DMS 273 treated with DMSO at 0.1 percent for 48 hours (cell line): ENCODE results near the gene PEPD.

Experiments
- DNase-seq: peaks from one replicate; lab custom pipeline; 2025; lab: John Stamatoyannopoulos, UW

The PEPD gene

GRCh38 chr19:33472691-33473652, 48.6 kb downstream of the PEPD start:
- DNase-seq, result no peak

- no peak for DNase-seq
Observed at GRCh38 chr19:33472226-33472625, 49.4 kb downstream of the PEPD start.

DNA sequence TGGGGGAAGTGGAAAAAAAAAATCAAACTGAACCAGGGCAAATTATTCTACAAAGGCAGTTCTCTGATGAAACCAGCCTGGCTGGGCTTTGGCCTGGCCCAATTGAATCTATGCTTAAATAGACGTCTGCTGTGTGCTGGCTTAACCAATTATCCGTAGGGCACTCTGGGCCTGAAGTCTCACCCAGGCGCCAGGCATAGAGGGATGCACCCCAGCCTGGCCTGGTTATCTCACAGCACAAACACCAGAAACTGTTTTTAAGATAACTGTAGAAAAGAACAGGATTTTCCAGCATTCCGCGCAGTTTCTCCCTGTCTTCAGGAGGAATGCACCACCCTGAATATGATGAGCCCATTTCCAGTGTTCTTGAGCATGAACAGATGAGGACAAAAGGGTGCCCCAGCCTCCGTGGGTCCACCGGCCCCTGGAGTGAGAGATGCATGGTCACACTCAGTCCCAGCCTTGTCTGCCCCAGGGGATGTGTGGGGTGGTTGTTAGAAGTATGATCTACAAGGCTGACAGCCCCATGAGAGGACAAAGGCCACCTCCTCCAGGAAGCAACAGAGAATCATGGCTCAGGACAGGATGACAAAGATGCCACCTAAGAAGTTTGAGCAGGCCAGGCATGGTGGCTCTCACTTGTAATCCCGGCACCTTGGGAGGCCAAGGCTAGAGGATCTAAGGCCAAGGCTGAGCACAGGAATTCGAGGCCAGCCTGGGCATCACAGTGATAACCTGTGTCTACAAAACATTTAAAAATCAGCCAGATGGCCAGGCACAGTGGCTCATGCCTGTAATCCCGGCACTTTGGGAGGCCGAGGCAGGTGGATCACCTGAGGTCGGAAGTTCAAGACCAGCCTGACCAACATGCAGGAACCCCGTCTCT, 50.2 kb downstream of the PEPD start:
- no peak for DNase-seq

- DNase-seq, result no peak
Observed at GRCh38 chr19:33470686-33471085, 50.9 kb downstream of the PEPD start.

DNA sequence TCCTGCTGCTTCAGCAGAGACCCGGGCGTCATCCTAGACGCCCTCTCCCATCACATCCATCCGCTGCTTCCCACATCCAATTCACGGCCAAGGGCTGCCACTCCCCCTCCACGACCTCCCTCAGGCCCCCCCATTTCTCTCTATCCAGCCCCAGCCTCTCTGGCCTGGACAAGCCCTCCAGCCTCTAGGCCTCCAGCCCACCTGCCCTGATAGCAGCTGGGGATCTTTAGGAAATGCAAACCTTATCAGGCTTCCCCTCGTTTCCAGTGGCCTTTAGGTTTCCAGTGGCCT, 51.6 kb downstream of the PEPD start:
- no peak for DNase-seq

DNA sequence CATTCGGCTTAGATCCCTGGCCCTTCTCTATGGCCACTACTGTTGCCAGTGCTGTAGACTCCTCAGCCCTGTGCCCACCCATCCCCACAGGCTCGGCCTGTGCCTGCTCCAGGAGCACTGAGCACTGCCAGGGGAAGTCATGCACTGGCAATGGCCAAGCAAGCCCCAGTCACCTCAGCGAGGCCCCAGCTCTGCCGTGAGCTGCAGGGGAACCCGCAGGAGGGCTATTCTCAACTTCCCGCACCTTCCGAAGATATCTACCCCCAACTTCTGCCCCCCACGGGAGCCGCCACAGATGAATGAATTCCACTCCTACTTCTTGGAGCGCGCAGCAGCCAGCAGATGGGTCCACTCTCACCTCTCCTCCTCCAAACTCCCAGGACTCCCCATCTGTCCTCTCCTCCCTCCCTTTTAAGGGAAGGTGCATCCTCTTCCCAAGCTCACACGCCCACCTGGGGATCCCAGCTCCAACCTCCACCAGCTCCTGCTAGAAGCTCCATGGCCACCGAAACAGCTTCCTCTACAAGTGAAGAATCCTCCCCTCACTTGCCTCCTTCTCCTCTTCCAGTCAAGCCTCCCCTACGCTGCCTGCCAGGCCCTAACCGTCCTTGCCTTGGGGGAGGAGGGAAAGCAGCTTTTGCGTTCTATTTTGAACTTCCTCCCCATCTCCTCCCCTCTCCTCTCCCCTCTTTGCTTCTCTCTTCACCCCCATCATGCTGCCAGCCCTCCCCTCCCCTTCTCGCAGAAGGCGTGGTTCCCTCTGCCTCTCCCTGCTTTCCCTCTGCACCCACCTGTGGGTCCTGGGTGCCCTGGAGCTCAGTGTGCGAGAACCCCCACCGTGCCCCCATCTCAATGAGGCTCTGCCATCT, 52.2 kb downstream of the PEPD start:
- DNase-seq, result no peak

GRCh38 chr19:33468361-33469170, 53.0 kb downstream of the PEPD start:
- no peak for DNase-seq

- DNase-seq, result no peak
Observed at GRCh38 chr19:33467851-33468250, 53.7 kb downstream of the PEPD start.

DNA sequence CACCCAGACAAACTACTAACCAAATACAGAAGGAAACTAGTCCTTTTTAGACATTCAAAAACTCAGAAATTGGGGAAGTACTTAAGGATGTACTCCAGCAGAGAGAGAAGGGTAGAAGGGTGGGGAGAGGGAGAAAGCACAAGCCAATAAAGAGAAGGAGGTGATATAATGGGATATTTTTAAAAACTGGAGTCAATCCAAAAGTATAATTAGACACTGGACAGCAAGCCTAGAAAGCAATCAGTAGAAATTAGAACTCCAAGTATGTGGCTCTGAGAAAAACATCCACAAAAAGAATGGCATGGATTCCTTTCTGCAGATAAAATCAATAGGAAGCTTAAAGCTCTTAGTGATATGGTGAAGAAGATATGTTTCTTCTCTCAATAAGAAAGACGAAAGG, 55.8 kb downstream of the PEPD start:
- DNase-seq, result no peak

DNA sequence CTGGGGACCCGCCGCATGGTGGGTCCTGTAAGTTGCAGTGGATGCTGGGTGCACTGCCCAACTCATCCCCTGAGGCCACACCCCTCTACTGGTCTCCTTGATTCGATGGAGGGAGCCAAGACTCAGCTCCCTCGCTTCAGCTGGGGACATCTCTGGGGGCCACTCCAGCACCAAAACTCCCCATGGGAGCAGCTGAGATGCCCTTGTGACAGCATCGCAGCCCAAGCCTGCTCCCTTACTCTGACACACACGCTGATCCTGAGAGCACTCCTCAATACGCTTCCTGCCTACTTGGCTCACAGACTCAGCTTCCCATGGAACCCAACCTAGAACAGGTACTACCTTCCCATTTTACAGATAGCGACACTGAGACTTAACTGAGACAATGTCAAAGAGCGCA, 56.2 kb downstream of the PEPD start:
- no peak for DNase-seq

DNA sequence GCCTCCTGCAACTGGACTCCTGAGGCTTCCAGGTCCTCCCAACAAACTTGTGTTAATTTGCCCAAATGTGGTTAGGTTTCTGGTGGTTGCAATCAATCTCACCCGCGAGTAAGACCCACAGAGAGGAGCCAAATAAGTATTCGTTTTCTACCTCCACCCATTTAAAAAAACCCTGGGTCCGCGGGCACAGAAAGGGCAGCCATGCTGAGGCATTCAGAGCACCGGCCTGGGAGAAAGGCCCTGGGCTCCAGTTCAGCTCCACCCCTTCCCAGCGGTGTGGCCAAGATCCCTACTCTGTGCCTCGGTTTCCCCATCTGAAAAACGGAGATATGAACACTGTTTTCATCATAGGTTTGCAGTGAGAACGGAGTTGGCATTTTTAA, 56.9 kb downstream of the PEPD start:
- no peak for DNase-seq

GRCh38 chr19:33464010-33464732, 57.4 kb downstream of the PEPD start:
- no peak for DNase-seq

- DNase-seq, result no peak
Observed at GRCh38 chr19:33463199-33463598, 58.4 kb downstream of the PEPD start.

DNA sequence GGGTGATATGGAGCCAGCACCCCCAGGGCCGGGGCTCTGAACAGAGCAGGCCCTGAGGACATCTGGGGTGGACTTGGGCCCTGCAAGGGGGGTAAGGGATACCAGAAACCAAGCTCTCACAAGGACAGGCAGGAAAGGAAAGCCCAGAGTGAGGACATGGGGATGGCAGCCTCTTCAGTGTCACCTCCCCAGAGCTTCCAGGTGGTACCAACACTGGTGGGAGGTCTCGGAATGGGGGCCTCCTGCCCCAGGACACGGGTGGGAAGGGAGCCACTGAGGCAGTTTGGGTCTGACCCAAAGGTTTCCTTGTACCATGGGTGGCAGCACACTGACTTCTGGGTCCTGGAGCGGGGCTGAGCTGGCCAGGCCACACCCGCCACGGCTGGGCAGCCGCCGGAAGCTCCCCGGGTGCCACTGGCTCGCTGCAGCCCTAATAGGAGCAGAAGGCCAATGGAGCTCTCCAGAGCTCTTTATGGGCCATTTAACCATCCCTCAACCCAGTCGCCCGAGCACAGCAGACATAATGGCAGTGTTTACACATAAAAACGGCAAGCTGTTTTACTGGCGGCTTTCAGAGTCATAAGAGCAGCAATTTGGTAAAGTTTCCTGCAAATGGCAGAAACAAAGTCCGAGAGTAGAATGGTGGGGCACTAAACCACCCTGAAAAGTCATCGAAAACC, 59.3 kb downstream of the PEPD start:
- DNase-seq, result no peak

DNA sequence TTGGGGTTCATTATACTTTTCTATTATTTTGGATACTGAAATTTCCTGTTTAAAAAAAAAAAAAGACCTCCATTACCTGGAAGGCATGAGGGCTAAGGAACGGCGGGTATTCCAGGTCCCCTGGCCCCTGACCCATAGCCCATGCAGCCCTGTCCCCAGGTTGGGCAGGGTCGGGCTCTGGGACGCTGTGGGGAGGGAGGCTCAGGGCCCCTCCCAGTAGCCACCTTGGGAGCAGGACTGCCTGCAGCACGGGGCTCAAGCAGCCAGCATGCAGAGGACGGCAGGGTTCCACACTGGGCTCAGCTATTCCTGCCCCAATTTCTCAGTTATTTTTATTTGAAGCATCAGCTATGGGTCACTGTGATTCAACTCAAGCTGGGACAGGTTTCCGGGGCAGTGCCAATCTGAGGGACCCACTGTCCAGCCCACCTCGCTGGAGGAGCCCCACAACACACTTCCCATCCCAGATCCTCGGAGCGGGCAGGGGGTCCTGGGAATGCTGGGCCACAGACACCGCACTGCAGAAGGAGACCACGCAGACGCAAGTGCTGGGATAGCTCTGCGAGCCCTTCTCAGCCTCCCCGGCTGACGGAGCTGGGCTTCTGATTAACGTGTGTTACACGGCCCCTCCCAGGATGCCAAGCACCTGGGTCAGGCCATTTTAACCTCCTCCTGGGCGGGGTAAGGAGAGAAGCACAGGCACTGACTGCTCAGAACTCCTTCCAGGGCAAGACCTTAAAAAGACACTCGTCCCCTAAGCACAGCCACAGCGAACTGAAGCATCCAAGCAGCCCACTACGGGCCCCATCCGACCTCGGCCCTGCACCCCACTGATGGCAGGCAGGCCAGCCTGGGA, 60.1 kb downstream of the PEPD start:
- no peak for DNase-seq

DNA sequence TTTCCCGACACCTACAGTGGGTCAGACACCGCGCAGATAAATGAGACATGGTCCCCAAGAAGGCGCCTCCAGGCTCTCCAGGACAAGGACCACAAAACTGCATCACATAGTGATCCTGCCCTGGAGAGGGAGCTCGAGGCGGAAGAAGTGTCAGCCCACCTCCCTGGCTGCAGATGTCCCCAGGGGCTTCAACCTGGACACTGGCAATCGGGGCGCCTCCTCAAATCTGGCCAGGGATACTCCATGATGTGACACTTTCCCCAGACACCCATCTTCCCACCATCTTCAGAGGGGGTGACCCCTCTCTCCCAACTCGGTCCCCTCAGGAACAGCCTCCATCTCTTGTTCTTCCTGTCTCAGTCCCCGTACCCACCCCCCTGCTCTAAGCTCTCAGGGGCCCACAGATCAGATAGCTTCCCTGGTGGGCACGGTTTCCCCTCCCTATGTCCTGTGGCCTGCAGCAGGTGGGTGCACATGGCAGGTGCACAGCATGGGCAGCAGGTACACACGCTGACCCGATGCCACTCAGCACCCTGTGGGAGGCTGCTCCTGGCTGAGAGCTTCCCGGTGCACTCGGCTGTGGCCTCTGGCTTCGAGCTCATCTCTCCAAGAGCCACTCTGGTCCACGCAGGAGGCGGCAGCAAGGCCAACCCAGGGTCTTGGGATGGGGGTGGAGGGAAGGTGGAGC, 61.2 kb downstream of the PEPD start:
- DNase-seq, result no peak

GRCh38 chr19:33459222-33460090, 62.1 kb downstream of the PEPD start:
- DNase-seq, result no peak

DNA sequence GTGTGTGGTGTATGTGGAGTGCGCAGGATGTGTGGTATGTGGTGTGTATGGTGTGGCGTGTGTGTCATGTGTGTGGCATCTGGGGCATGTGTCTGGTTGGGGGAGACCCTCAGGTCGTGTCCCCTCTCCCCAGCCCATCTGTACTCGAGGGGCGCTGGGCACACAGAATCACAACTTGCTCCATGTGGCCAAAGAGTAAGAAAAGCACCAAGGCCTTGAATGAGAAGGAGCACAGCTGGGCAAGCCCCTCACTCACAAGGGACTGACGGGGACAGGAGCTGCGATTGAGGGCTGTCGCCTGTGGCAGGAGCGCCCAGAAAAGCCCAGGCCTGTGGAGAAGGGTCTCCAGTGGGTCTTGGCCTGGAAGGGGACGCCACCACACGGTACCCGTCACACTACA, 62.8 kb downstream of the PEPD start:
- no peak for DNase-seq
